HepG2 (cell line): ENCODE data around the gene TTC31. TPM values are rescaled to one million over a fixed set of nuclear protein-coding genes. Genes with fewer than 3 reads are reported as not detected.

ENCODE experiments used
- DMTF1 ChIP-seq: sonication (generic); formaldehyde crosslinking; IDR thresholded peaks from 2 replicates; pipeline ENCODE4 v1.4.0; 2020; ENCODE audit warnings: mild to moderate bottlenecking, missing genetic modification reagents
- E2F5 ChIP-seq: sonication (generic); formaldehyde crosslinking; conservative IDR thresholded peaks from 2 replicates; pipeline ENCODE4 v1.4.0; 2020; ENCODE audit warnings: missing genetic modification reagents
- FUBP1 ChIP-seq: sonication (generic); formaldehyde crosslinking; IDR thresholded peaks from 2 replicates; pipeline ENCODE4 v1.5.1; 2020; ENCODE audit warnings: missing genetic modification reagents, mild to moderate bottlenecking, borderline replicate concordance
- GATAD1 ChIP-seq: IDR thresholded peaks from 2 replicates; pipeline ENCODE4 v1.6.1; 2016; ENCODE audit warnings: missing genetic modification reagents, missing compliant biosample characterization
- HOXD1 ChIP-seq: sonication (generic); formaldehyde crosslinking; IDR thresholded peaks from 2 replicates; pipeline ENCODE4 v1.5.0; 2020; ENCODE audit warnings: missing genetic modification reagents
- JARID2 ChIP-seq: sonication (generic); formaldehyde crosslinking; IDR thresholded peaks from 2 replicates; pipeline ENCODE4 v1.8.1; 2023; ENCODE audit warnings: missing genetic modification reagents, inconsistent platforms; ENCODE audit not compliant: insufficient replicate concordance
- MIER2 ChIP-seq: IDR thresholded peaks from 2 replicates; pipeline ENCODE4 v1.6.1; 2016; ENCODE audit warnings: missing biosample characterization, missing genetic modification reagents
- PCBP2 ChIP-seq: fragments of 200-400 bp; formaldehyde crosslinking; optimal IDR thresholded peaks from 2 replicates; pipeline ENCODE3; 2018; ENCODE audit warnings: low read length, low read depth; ENCODE audit not compliant: poor library complexity, severe bottlenecking
- REXO4 ChIP-seq: sonication (generic); formaldehyde crosslinking; IDR thresholded peaks from 2 replicates; pipeline ENCODE4 v1.8.0; 2022; ENCODE audit warnings: missing genetic modification reagents, mild to moderate bottlenecking, borderline replicate concordance
- SETDB1 ChIP-seq: sonication (generic); formaldehyde crosslinking; IDR thresholded peaks from 2 replicates; pipeline ENCODE4 v1.5.1; 2020; ENCODE audit warnings: missing genetic modification reagents, mild to moderate bottlenecking, borderline replicate concordance
- WIZ ChIP-seq: sonication (generic); formaldehyde crosslinking; IDR thresholded peaks from 2 replicates; pipeline ENCODE4 v1.5.1; 2020; ENCODE audit warnings: mild to moderate bottlenecking, missing genetic modification reagents
- XBP1 ChIP-seq: sonication (generic); formaldehyde crosslinking; IDR thresholded peaks from 2 replicates; pipeline ENCODE4 v1.5.0; 2020; ENCODE audit warnings: missing genetic modification reagents
- ZFY ChIP-seq: sonication (generic); formaldehyde crosslinking; IDR thresholded peaks from 2 replicates; pipeline ENCODE4 v1.4.0; 2020; ENCODE audit warnings: missing genetic modification reagents
- ZHX2 ChIP-seq, 2 experiments: sonication (generic) in 1 of 2; formaldehyde crosslinking in 1 of 2; IDR thresholded peaks; 2 replicates each; pipeline versions ENCODE4 v1.6.1 to v1.9.0; 2014 to 2022; ENCODE audit warnings: antibody characterized with exemption in 1 of 2, borderline replicate concordance in 1 of 2, inconsistent platforms in 1 of 2, low read depth in 1 of 2, missing genetic modification reagents in 1 of 2
- ZNF414 ChIP-seq: sonication (generic); formaldehyde crosslinking; IDR thresholded peaks from 2 replicates; pipeline ENCODE4 v1.5.0; 2020; ENCODE audit warnings: missing genetic modification reagents
- polyA plus RNA-seq, 8 experiments: library from polyadenylated mRNA; depleted of rRNA in 3 of 8; stranded (reverse) in 7 of 8; unstranded in 1 of 8; fragments of >200 nt; fragmentation: Illumina TruSeq in 4 of 8; extraction: Trizol in 4 of 8; gene quantifications; 2 replicates each; pipeline versions ENCODE4 v1.2.1 to v1.2.3, GENCODE V29; 2011 to 2016; ENCODE audit warnings: low read depth in 4 of 8, missing spikeins in 1 of 8, mixed read lengths in 1 of 8; ENCODE audit not compliant: insufficient read depth in 1 of 8
- total RNA-seq, 5 experiments: library from RNA; depleted of rRNA; stranded (reverse); fragments of >200 nt; fragmentation: Illumina TruSeq; extraction: Trizol; gene quantifications; 2 replicates each; pipeline ENCODE4 v1.2.3, GENCODE V29; 2016; ENCODE audit warnings: low read depth in 1 of 5

The TTC31 gene
- total and polyA plus RNA-seq, 2 of the 13 experiments (the other 11 are each of a cell fraction or from before 2014, with no cell fraction given): 28.3 to 39.5 TPM

- TF ChIP-seq E2F5 (CRISPR knock-in tag) (peak; percentile 37; the same call in 1 of the 2 replicates), FUBP1 (CRISPR knock-in tag) (no peak), ZFY (CRISPR knock-in tag) (peak; percentile 84), HOXD1 (peak; percentile 30), SETDB1 (CRISPR knock-in tag) (no peak), REXO4 (CRISPR knock-in tag) (0 out of 2 replicates have a peak, but pooled peaks have one; percentile 26), GATAD1 (CRISPR knock-in tag) (peak; percentile 67), ZHX2 (IDR thresholded peaks at IDR 0.05; ENCODE audit: low read depth) (peak; percentile 42; the same call in 1 of the 2 replicates), ZHX2 (CRISPR knock-in tag; IDR thresholded peaks at IDR 0.05; ENCODE audit: borderline replicate concordance) (peak; percentile 24), MIER2 (CRISPR knock-in tag) (peak; percentile 10; the same call in 1 of the 2 replicates), ZNF414 (CRISPR knock-in tag) (peak; percentile 59; the same call in 1 of the 2 replicates), JARID2 (CRISPR knock-in tag) (peak; percentile 38), PCBP2 (peak; percentile 58), DMTF1 (CRISPR knock-in tag) (0 out of 2 replicates have a peak, but pooled peaks have one; percentile 47), XBP1 (CRISPR knock-in tag) (no peak), WIZ (peak; percentile 47)
These were observed 41.0 kb upstream of the TTC31 start, which contains the start of gene RTKN (continued) for GRCh38 chr2:74441690-74442482.
